ENCODE measurements around the gene MAN1A2.

The MAN1A2 gene

GRCh38 chr1:117373932-117374331, 6.7 kb downstream of the MAN1A2 start:
- peak; percentile 77; the same call in 1 of the 2 replicates for TF ChIP-seq ZNF121 (tag by site-specific recombination; IDR thresholded peaks at IDR 0.05)
- TF ChIP-seq ZFHX2 (tag by site-specific recombination; conservative IDR thresholded peaks at IDR 0.05) = peak; percentile 52
- TF ChIP-seq EGR2 (tag by site-specific recombination; IDR thresholded peaks at IDR 0.05; ENCODE audit: low read depth) = peak; percentile 52; the same call in 1 of the 2 replicates
- TF ChIP-seq ZNF366 (tag by site-specific recombination; conservative IDR thresholded peaks at IDR 0.05) = no peak
- no peak overlapping the region for H3K4me3 ChIP-seq (ENCODE audit: low read depth, low read length)
- no peaks in the 10 kb centered on the region for H3K9me3 ChIP-seq (ENCODE audit: control insufficient read depth, insufficient read depth, low read depth, low read length)
- CTCF ChIA-PET = interaction anchor here (0.9 kb wide), 1 partner anchor 306 kb away, joined by 3 read pairs; no protein-coding TSS in a partner anchor
- no peaks in the 10 kb centered on the region for H3K36me3 ChIP-seq (ENCODE audit: control insufficient read depth in 2 of 2, insufficient read depth in 1 of 2, low read length in 2 of 2)
- 0 out of 2 replicates have a peak, but pooled peaks cover 3% of the 10 kb centered on the region for H3K4me1 ChIP-seq (ENCODE audit: control insufficient read depth, insufficient read depth, low read length)
- H3K27ac ChIP-seq (ENCODE audit: extremely low read depth, low read depth, low read length) = no peak overlapping the region
- POLR2A ChIA-PET = no interaction called here

GRCh38 chr1:117375327-117375726, 8.1 kb downstream of the MAN1A2 start:
- H3K27ac ChIP-seq (ENCODE audit: extremely low read depth, low read depth, low read length) = no peak overlapping the region
- no peaks in the 10 kb centered on the region for H3K9me3 ChIP-seq (ENCODE audit: control insufficient read depth, insufficient read depth, low read depth, low read length)
- no peaks in the 10 kb centered on the region for H3K36me3 ChIP-seq (ENCODE audit: control insufficient read depth in 2 of 2, insufficient read depth in 1 of 2, low read length in 2 of 2)
- CTCF ChIA-PET = interaction anchor here (0.6 kb wide), 2 partner anchors 269 to 553 kb away, joined by 3 read pairs; no protein-coding TSS in a partner anchor
- TF ChIP-seq ZSCAN23 (tag by site-specific recombination; IDR thresholded peaks at IDR 0.05) = no peak
- no peak for TF ChIP-seq ZNF747 (tag by site-specific recombination; IDR thresholded peaks at IDR 0.05)
- TF ChIP-seq, protein P1, sequence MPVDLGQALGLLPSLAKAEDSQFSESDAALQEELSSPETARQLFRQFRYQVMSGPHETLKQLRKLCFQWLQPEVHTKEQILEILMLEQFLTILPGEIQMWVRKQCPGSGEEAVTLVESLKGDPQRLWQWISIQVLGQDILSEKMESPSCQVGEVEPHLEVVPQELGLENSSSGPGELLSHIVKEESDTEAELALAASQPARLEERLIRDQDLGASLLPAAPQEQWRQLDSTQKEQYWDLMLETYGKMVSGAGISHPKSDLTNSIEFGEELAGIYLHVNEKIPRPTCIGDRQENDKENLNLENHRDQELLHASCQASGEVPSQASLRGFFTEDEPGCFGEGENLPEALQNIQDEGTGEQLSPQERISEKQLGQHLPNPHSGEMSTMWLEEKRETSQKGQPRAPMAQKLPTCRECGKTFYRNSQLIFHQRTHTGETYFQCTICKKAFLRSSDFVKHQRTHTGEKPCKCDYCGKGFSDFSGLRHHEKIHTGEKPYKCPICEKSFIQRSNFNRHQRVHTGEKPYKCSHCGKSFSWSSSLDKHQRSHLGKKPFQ (tag by site-specific recombination; IDR thresholded peaks at IDR 0.05) = no peak
- no peak for TF ChIP-seq ZXDB (tag by site-specific recombination; IDR thresholded peaks at IDR 0.05)
- no peak for TF ChIP-seq ZNF169 (tag by site-specific recombination; IDR thresholded peaks at IDR 0.05)
- TF ChIP-seq ZNF654 (tag by site-specific recombination; IDR thresholded peaks at IDR 0.05; ENCODE audit: low read depth) = no peak
- no peak for TF ChIP-seq ZNF660 (tag by site-specific recombination; IDR thresholded peaks at IDR 0.05)
- no peak for TF ChIP-seq KLF8 (tag by site-specific recombination; IDR thresholded peaks at IDR 0.05)
- H3K4me1 ChIP-seq (ENCODE audit: control insufficient read depth, insufficient read depth, low read length) = 0 out of 2 replicates have a peak, but pooled peaks cover 3% of the 10 kb centered on the region
- no peak overlapping the region for H3K4me3 ChIP-seq (ENCODE audit: low read depth, low read length)
- POLR2A ChIA-PET = no interaction called here

GRCh38 chr1:117387060-117387633, 19.9 kb downstream of the MAN1A2 start:
- no peak overlapping the region for H3K4me3 ChIP-seq (ENCODE audit: low read depth, low read length)
- CTCF ChIA-PET = no interaction called here
- no peak overlapping the region for H3K27ac ChIP-seq (ENCODE audit: extremely low read depth, low read depth, low read length)
- no peaks in the 10 kb centered on the region for H3K36me3 ChIP-seq (ENCODE audit: control insufficient read depth in 2 of 2, insufficient read depth in 1 of 2, low read length in 2 of 2)
- no peaks in the 10 kb centered on the region for H3K9me3 ChIP-seq (ENCODE audit: control insufficient read depth, insufficient read depth, low read depth, low read length)
- peaks cover 2% of the 10 kb centered on the region; the same call in 1 of the 2 replicates for H3K4me1 ChIP-seq (ENCODE audit: control insufficient read depth, insufficient read depth, low read length)
- TF ChIP-seq SCRT1 (tag by site-specific recombination; IDR thresholded peaks at IDR 0.05; ENCODE audit: borderline replicate concordance) = peak; percentile 75; the same call in 1 of the 2 replicates
- TF ChIP-seq ZNF600 (tag by site-specific recombination; IDR thresholded peaks at IDR 0.05) = peak; percentile 51; the same call in 1 of the 2 replicates
- TF ChIP-seq SETDB1 (IDR thresholded peaks at IDR 0.05; ENCODE audit: insufficient read length, low read length) = no peak
- TF ChIP-seq SCRT2 (tag by site-specific recombination; IDR thresholded peaks at IDR 0.05) = peak; percentile 82
- peak; percentile 43; the same call in 1 of the 2 replicates for TF ChIP-seq ZFP3 (tag by site-specific recombination; IDR thresholded peaks at IDR 0.05; ENCODE audit: low read depth)
- POLR2A ChIA-PET = no interaction called here

GRCh38 chr1:117388328-117388727, 21.1 kb downstream of the MAN1A2 start:
- POLR2A ChIA-PET = no interaction called here
- Histone ChIP-seq H3K4me1 (ENCODE audit: control insufficient read depth, insufficient read depth, low read length) (peaks cover 8% of the 10 kb centered on the region; the same call in 1 of the 2 replicates), H3K27ac (ENCODE audit: extremely low read depth, low read depth, low read length) (no peak overlapping the region), H3K4me3 (ENCODE audit: low read depth, low read length) (no peak overlapping the region), H3K36me3 (ENCODE audit: control insufficient read depth in 2 of 2, insufficient read depth in 1 of 2, low read length in 2 of 2) (no peaks in the 10 kb centered on the region), H3K9me3 (ENCODE audit: control insufficient read depth, insufficient read depth, low read depth, low read length) (no peaks in the 10 kb centered on the region)
- CTCF ChIA-PET = interaction anchor here (0.7 kb wide), 1 partner anchor 10 kb away, joined by 3 read pairs; no protein-coding TSS in a partner anchor
- TF ChIP-seq OSR2 (tag by site-specific recombination; IDR thresholded peaks at IDR 0.05) (peak; percentile 55; the same call in 1 of the 2 replicates), ZFHX2 (tag by site-specific recombination; conservative IDR thresholded peaks at IDR 0.05) (0 out of 2 replicates have a peak, but pooled peaks have one; percentile 24), ZNF354C (tag by site-specific recombination; IDR thresholded peaks at IDR 0.05; ENCODE audit: borderline replicate concordance, low read depth) (no peak)
